ENCODE data around the gene UCP2. TPM values are rescaled to one million over a fixed set of nuclear protein-coding genes. Genes with fewer than 3 reads are reported as not detected.

Gene UCP2
- polyA plus RNA-seq, 2 donors: 3.0 to 5.0 TPM

GRCh38 chr11:74004046-74004695 is 21.5 kb upstream of the UCP2 start:
- no peak overlapping the region for H3K27ac ChIP-seq (ENCODE audit: low read depth in 2 of 2, low read length in 1 of 2)
- WGBS, 2 donors: 82 to 93% methylated on average over 6 of the region's 6 CpGs

GRCh38 chr11:74002832-74003231 is 20.2 kb upstream of the UCP2 start:
- no peak overlapping the region for H3K4me3 ChIP-seq (ENCODE audit: low read depth in 1 of 2, low read length in 2 of 2)
- no peaks in the 10 kb centered on the region for H3K9me3 ChIP-seq (ENCODE audit: control insufficient read depth in 2 of 2, insufficient read depth in 1 of 2, low read depth in 1 of 2, low read length in 1 of 2)
- peaks cover 0 to 2% of the 10 kb centered on the region in 2 donors for H3K36me3 ChIP-seq (ENCODE audit: control insufficient read depth in 2 of 2, insufficient read depth in 2 of 2, low read length in 1 of 2)
- no peaks in the 10 kb centered on the region for H3K27me3 ChIP-seq (ENCODE audit: control insufficient read depth in 1 of 2, insufficient read depth in 2 of 2, low read length in 2 of 2)
- 92 to 96% methylated on average over 4 of the region's 4 CpGs for WGBS, 2 donors
- no peaks in the 10 kb centered on the region for H3K4me1 ChIP-seq (ENCODE audit: control insufficient read depth in 2 of 2, insufficient read depth in 2 of 2, low read length in 1 of 2)
- no peak overlapping the region for H3K27ac ChIP-seq (ENCODE audit: low read depth in 2 of 2, low read length in 1 of 2)

More at GRCh38 chr11:74004046-74004695, 21.5 kb upstream of the UCP2 start:
- Histone ChIP-seq H3K27me3 (ENCODE audit: control insufficient read depth in 1 of 2, insufficient read depth in 2 of 2, low read length in 2 of 2) (no peaks in the 10 kb centered on the region), H3K4me3 (ENCODE audit: low read depth in 1 of 2, low read length in 2 of 2) (no peak overlapping the region), H3K4me1 (ENCODE audit: control insufficient read depth in 2 of 2, insufficient read depth in 2 of 2, low read length in 1 of 2) (no peaks in the 10 kb centered on the region), H3K36me3 (ENCODE audit: control insufficient read depth in 2 of 2, insufficient read depth in 2 of 2, low read length in 1 of 2) (peaks cover 0 to 2% of the 10 kb centered on the region in 2 donors), H3K9me3 (ENCODE audit: control insufficient read depth in 2 of 2, insufficient read depth in 1 of 2, low read depth in 1 of 2, low read length in 1 of 2) (no peaks in the 10 kb centered on the region)

DNA sequence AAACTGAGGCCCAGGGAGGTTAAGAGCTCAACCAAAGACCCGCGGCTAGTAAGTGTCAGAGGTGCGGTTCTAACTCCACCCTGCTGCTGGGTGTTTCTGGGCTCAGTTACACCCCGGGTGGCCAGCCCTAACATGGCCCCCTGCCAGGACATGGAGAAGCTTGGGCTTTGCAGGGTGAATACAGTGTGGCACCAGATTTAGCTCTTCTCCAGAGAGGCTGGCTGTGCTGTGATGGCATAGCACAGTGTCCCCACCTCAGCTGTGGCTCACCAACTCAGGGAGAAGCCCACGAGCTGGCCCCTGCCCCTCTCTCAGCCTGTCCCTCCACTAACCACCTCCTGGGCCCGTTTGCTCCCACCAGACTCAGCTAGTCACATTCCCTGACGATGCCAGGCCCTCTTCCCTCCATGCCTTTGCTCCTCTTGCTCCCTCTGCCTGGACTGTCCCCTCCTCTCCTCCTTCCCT is 19.2 kb upstream of the UCP2 start:
- Histone ChIP-seq H3K9me3 (ENCODE audit: control insufficient read depth in 2 of 2, insufficient read depth in 1 of 2, low read depth in 1 of 2, low read length in 1 of 2) (no peaks in the 10 kb centered on the region), H3K4me1 (ENCODE audit: control insufficient read depth in 2 of 2, insufficient read depth in 2 of 2, low read length in 1 of 2) (no peaks in the 10 kb centered on the region), H3K4me3 (ENCODE audit: low read depth in 1 of 2, low read length in 2 of 2) (no peak overlapping the region), H3K36me3 (ENCODE audit: control insufficient read depth in 2 of 2, insufficient read depth in 2 of 2, low read length in 1 of 2) (peaks cover 0 to 2% of the 10 kb centered on the region in 2 donors), H3K27ac (ENCODE audit: low read depth in 2 of 2, low read length in 1 of 2) (no peak overlapping the region), H3K27me3 (ENCODE audit: control insufficient read depth in 1 of 2, insufficient read depth in 2 of 2, low read length in 2 of 2) (no peaks in the 10 kb centered on the region)
- 81 to 82% methylated on average over 7 of the region's 7 CpGs for WGBS, 2 donors

DNA sequence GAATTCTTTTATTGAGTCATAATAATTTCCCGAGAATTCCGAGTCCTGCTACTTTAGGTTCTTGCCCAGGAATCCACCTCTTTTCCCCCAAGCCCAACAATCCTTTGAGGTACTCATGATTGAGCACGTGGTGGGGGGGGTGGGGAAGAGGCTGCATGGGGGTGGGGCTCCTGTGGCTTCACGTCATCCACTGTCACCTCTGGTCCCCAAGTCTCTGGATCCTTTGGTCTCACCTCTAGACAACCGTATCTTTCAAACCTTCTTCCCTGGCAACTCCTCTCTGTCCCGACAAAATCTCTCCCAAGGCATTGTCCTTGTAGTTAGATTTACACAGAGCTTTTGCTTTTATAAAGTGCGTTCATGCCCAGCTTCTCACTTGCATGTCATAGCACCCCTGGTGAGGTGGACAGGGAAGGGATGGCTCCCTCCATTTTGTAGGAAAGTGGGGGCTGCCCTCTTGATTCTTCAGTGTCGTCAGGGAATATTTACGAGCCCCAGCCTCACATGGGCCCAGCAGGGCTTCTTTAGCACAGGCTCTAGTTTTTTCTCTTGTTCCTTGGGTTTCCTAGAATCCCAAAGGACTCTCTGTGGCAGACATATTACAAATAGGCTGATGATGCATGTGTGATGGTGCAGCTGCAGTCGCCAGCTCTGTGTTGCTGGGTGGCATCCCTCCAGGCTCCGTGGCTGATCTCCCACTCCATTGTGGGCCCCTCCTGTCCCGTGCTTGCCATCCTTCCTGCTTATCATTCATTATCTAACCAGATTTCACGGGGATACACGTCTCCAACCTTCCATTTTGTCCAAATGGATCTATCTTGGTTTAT is 17.9 kb upstream of the UCP2 start:
- Histone ChIP-seq H3K27ac (ENCODE audit: low read depth in 2 of 2, low read length in 1 of 2) (no peak overlapping the region), H3K36me3 (ENCODE audit: control insufficient read depth in 2 of 2, insufficient read depth in 2 of 2, low read length in 1 of 2) (peaks cover 0 to 2% of the 10 kb centered on the region in 2 donors), H3K9me3 (ENCODE audit: control insufficient read depth in 2 of 2, insufficient read depth in 1 of 2, low read depth in 1 of 2, low read length in 1 of 2) (no peaks in the 10 kb centered on the region), H3K4me1 (ENCODE audit: control insufficient read depth in 2 of 2, insufficient read depth in 2 of 2, low read length in 1 of 2) (no peaks in the 10 kb centered on the region), H3K4me3 (ENCODE audit: low read depth in 1 of 2, low read length in 2 of 2) (no peak overlapping the region), H3K27me3 (ENCODE audit: control insufficient read depth in 1 of 2, insufficient read depth in 2 of 2, low read length in 2 of 2) (no peaks in the 10 kb centered on the region)
- WGBS, 2 donors: 88 to 91% methylated on average over 14 of the region's 14 CpGs

- no peaks in the 10 kb centered on the region for H3K9me3 ChIP-seq (ENCODE audit: control insufficient read depth in 2 of 2, insufficient read depth in 1 of 2, low read depth in 1 of 2, low read length in 1 of 2)
- H3K4me1 ChIP-seq (ENCODE audit: control insufficient read depth in 2 of 2, insufficient read depth in 2 of 2, low read length in 1 of 2): no peaks in the 10 kb centered on the region
- no peak overlapping the region for H3K4me3 ChIP-seq (ENCODE audit: low read depth in 1 of 2, low read length in 2 of 2)
- no peak overlapping the region for H3K27ac ChIP-seq (ENCODE audit: low read depth in 2 of 2, low read length in 1 of 2)
- peaks cover 0 to 2% of the 10 kb centered on the region in 2 donors for H3K36me3 ChIP-seq (ENCODE audit: control insufficient read depth in 2 of 2, insufficient read depth in 2 of 2, low read length in 1 of 2)
- no peaks in the 10 kb centered on the region for H3K27me3 ChIP-seq (ENCODE audit: control insufficient read depth in 1 of 2, insufficient read depth in 2 of 2, low read length in 2 of 2)
- WGBS, 2 donors: 73 to 77% methylated on average over 8 of the region's 8 CpGs
Measured at GRCh38 chr11:73999581-74000306, 17.1 kb upstream of the UCP2 start.

DNA sequence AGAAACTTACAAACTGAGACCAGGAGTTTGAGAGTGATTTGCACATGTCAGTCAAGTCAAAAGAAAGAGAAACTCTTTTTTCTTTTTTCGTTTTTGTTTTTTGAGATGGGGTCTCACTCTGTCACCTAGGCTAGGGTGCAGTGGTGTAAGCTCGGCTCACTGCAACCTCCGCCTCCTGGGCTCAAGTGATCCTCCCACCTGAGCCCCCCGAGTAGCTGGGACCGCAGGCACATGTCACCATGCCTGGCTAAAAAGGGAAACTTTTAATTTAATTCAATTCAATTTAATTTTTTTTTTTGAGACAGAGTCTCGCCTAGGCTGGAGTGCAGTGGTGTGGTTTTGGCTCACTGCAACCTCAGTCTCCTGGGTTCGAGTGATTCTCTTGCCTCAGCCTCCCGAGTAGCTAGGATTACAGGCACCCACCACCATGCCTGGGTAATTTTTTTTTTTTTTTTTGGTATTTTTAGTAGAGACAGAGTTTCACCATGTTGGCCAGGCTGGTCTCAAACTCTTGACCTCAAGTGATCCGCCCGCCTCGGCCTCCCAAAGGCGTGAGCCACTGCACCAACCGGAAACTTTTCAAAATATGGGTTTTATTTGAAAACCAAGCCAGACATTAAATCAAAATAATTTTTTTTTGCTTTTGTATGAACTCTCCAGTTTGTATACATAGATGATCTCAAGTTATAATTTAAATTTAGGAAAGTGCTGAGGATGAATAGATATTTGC is 16.4 kb upstream of the UCP2 start:
- no peaks in the 10 kb centered on the region for H3K27me3 ChIP-seq (ENCODE audit: control insufficient read depth in 1 of 2, insufficient read depth in 2 of 2, low read length in 2 of 2)
- no peaks in the 10 kb centered on the region for H3K4me1 ChIP-seq (ENCODE audit: control insufficient read depth in 2 of 2, insufficient read depth in 2 of 2, low read length in 1 of 2)
- H3K9me3 ChIP-seq (ENCODE audit: control insufficient read depth in 2 of 2, insufficient read depth in 1 of 2, low read depth in 1 of 2, low read length in 1 of 2): no peaks in the 10 kb centered on the region
- no peak overlapping the region for H3K4me3 ChIP-seq (ENCODE audit: low read depth in 1 of 2, low read length in 2 of 2)
- no peak overlapping the region for H3K27ac ChIP-seq (ENCODE audit: low read depth in 2 of 2, low read length in 1 of 2)
- peaks cover 0 to 2% of the 10 kb centered on the region in 2 donors for H3K36me3 ChIP-seq (ENCODE audit: control insufficient read depth in 2 of 2, insufficient read depth in 2 of 2, low read length in 1 of 2)
- 92 to 94% methylated on average over 13 of the region's 13 CpGs for WGBS, 2 donors

- Histone ChIP-seq H3K27ac (ENCODE audit: low read depth in 2 of 2, low read length in 1 of 2) (no peak overlapping the region), H3K9me3 (ENCODE audit: control insufficient read depth in 2 of 2, insufficient read depth in 1 of 2, low read depth in 1 of 2, low read length in 1 of 2) (no peaks in the 10 kb centered on the region), H3K27me3 (ENCODE audit: control insufficient read depth in 1 of 2, insufficient read depth in 2 of 2, low read length in 2 of 2) (no peaks in the 10 kb centered on the region), H3K4me3 (ENCODE audit: low read depth in 1 of 2, low read length in 2 of 2) (no peak overlapping the region), H3K4me1 (ENCODE audit: control insufficient read depth in 2 of 2, insufficient read depth in 2 of 2, low read length in 1 of 2) (no peaks in the 10 kb centered on the region), H3K36me3 (ENCODE audit: control insufficient read depth in 2 of 2, insufficient read depth in 2 of 2, low read length in 1 of 2) (no peaks in the 10 kb centered on the region)
- WGBS, 2 donors: 84 to 90% methylated on average over 6 of the region's 6 CpGs
Measured at GRCh38 chr11:73997120-73997770, 14.6 kb upstream of the UCP2 start.

GRCh38 chr11:73996161-73996747 is 13.6 kb upstream of the UCP2 start:
- Histone ChIP-seq H3K27me3 (ENCODE audit: control insufficient read depth in 1 of 2, insufficient read depth in 2 of 2, low read length in 2 of 2) (no peaks in the 10 kb centered on the region), H3K9me3 (ENCODE audit: control insufficient read depth in 2 of 2, insufficient read depth in 1 of 2, low read depth in 1 of 2, low read length in 1 of 2) (no peaks in the 10 kb centered on the region), H3K27ac (ENCODE audit: low read depth in 2 of 2, low read length in 1 of 2) (no peak overlapping the region), H3K4me1 (ENCODE audit: control insufficient read depth in 2 of 2, insufficient read depth in 2 of 2, low read length in 1 of 2) (no peaks in the 10 kb centered on the region), H3K36me3 (ENCODE audit: control insufficient read depth in 2 of 2, insufficient read depth in 2 of 2, low read length in 1 of 2) (no peaks in the 10 kb centered on the region), H3K4me3 (ENCODE audit: low read depth in 1 of 2, low read length in 2 of 2) (no peak overlapping the region)
- WGBS, 2 donors: 86 to 87% methylated on average over 4 of the region's 4 CpGs

Data from esophagus (tissue), 2 donors.